Measurements from ENCODE around the gene PKP4.

PKP4 gene

DNA sequence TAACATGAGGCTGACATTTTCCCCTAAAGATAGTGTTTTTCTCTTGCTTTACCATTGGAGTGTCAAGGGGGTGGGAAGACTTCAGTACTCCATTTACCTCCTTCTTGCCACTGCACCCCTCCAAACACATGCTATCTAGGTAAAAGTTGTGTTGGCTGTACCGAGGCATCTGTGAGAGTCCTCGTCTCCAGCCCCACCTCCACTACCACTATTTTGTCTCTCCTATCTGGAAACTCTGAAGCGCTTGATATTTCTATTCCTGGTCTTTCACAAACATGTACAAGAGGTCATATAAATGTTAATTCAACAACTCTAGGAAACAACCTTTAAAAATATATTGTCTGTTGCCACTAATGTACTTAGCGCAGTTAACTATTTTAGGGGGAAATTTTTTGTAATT lies 132.6 kb downstream of the PKP4 start:
- no peak for DNase-seq (ENCODE audit: low read depth in 2 of 2)

DNA sequence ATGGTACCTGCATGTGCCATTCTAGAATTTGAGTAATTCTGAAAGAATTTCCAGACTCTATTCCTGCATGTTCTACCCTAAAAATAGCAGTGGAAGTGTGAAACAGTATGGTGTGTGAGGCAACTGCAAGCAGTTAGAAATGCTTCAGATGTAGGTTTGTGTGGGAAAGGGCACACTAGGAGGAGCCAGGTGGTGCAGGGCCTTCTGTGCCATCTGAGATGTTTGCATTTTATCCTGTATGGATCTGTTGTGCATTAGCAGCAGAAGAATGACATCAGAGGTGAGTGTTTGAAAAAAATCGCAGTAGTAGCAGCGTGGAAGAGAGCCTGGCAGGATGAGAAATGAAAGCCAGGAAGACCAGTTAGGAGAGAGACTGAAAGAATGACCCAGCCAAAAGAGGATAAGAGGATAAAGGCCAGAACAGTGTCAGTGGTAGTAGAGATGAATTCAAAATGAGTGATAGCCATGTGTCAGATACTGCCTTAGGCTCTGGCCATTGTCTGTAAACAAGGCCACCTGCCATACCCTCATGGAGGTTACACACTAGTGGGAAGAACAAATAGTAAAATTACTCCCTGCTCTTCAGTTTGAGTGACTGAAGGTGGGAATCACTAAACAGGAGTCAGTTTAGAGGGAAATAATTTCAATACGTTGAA lies 142.2 kb downstream of the PKP4 start:
- DNase-seq (ENCODE audit: low read depth in 2 of 2), result no peak

DNA sequence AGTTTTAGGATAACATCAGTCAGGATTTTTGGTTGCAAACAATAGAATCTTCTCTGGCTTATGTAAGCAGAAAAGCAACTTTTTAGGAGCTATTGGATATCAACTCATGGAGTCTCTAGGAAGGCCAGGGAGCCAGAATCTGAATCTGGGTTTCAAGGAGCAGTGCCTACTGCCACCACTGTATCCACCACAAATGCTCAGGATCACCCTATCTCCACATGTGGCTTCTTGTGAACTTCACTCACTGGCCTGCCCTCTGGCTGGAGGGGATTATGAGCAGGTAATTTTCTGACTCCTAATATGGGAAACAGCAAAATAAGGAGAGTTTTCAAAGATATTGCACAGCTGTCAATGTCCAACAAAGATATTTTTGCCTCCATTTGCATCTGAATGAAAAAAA lies 142.9 kb downstream of the PKP4 start:
- DNase-seq (ENCODE audit: low read depth in 2 of 2), result no peak

DNA sequence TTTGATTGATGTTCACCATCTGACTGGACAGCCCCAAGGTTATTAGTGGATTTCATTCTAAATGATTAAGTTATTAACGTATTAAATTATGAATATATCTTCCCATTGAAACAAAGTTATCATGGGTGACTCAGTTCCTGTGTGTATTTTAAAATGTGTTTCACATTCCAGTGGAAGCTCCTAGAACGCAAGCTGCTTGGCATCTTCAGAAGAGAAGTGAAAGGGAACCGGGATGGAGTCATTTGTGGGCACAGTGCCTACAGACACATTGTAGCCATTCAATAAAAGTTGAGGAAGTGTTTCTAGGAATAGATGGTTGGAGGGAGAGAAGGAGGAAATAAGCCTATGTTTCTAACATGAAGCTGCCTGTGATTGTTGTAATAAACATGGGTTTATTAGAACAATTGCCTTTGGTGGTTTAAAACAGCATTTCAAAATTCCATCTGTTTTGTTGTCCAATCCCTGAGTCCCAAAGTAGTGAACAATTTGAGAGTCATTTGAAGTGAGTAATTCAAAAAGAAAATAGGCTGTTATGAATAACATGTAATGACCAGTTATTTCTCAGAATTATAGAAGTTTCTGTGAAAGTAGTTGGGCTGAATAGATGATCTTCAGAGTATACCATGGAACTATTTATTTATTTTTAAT lies 143.5 kb downstream of the PKP4 start:
- no peak for DNase-seq (ENCODE audit: low read depth in 2 of 2)

DNA sequence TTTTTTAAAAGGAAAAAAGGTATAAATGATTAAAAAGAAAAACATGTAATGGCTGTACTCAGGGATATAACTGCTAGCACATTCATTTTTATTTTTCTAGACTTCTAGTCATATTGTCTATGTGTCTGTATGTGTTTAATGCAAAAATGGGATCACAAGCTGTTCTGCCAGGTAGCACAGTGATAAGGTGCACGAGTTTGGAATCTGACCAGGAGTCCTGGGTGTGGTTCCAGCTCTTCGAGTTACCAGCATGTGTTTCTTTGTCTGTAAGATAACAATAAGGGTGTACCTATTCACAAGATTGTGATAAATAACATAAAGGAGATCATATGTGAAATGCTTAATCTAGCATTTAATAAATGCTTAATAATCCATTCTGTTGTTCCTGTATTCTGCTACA lies 145.3 kb downstream of the PKP4 start:
- DNase-seq (ENCODE audit: low read depth in 2 of 2), result no peak

DNA sequence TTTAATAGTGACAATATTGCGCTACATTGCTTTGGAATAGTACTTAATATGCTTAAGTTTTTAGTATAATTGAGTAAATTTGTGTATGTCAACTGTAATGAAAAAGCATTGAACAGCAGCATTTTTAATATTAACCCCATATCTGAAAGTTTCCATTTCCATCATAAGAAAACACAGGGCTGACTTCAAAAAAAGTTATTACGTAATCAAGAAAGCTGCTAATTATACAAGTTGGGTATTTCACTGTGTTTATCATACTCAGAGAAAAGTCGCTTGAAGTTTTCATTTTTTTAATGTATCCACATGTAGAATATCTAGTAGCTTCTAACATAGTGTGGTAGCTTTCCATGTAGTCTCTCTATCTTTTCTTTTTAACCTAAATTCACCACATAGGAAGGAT lies 146.5 kb downstream of the PKP4 start:
- no peak for DNase-seq (ENCODE audit: low read depth in 2 of 2)

DNA sequence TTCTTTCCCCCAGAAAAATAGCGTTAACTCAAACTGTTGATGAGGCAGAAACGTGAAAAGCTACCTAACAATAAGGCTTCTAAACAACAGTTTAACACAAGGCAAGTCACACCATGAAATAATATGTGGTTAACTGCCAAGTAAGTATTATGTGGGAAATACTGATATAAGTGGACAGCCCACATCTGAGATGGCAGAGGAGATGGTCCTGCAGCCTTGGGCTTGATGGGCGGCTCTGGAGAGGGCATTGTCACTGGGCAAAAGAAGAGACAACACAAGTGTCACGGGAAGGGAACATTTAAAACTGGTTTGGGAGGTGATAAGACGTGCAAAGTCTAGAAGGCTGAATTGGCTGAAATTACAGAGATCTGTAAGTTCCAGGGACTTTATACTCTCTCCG lies 147.2 kb downstream of the PKP4 start:
- DNase-seq (ENCODE audit: low read depth in 2 of 2), result no peak

DNA sequence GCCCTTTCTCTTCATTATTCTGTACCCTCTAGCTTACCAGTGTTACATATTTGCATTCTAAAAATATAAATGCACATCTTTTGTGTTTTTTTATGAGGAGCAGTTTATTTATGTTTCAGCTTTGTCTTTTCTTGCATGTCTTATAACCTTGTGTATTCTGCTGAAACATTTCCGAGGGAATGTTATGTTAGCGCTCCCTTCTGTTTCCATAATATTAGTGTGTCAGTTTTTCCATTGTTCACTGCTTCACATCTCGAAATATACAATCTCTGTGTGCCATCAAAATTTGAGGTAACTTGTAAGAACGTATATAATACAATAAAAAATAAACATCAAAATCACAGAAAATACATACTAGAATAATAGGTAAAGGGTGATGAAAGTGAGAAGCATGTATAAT lies 153.3 kb downstream of the PKP4 start:
- DNase-seq (ENCODE audit: low read depth in 2 of 2), result no peak

DNA sequence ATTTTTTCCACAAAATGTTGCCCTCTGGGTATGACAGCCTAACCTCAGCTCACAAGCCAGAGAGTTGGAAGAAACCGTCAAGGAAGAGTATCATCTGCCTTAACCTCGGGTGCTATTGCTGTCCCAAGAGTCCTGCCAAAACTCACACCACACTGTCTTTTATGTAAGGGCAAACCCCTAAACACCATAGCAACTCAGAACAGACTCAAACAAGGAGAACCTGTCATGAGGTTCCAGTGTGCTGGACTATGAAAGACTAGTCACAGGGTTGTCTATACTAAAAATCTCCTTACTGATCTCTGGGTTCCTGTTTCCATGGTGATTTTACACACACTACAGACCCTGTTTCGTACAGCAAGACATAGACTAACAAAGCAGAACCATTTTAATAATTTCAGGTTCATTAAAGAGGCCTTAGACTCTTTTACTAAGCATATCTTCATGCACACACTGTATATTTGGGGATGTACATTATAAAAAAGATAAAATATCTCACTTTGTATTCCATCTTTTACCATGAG lies 159.8 kb downstream of the PKP4 start:
- DNase-seq (ENCODE audit: low read depth in 2 of 2), result no peak

DNA sequence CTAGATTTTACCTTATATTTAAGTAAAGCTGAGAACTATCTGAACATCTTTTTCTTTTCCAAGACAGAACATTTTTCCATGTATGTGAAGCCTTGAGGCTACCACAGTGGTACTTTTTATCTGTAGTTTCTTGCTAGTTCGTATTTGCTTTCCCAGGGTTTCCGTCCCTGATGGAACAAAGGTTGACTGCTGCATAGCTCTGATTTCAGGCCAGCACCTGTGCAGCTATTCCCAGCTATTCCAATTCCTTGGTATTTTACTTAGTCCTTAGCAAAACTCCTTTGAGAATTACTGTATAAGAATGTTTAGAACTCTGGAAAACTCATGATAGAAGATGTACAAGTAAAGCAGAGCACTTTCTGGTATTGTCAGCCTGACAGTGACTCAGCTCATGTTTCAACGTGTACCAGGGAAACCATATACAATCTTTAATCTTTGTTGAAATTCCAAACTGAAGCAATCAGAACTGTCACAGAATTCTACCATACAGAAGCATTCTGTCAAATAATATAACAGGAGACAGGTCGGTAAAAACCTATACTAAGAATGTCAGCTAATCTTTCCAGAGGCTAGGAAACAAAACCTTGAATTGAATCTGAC lies 162.2 kb downstream of the PKP4 start:
- no peak for DNase-seq (ENCODE audit: low read depth in 2 of 2)

DNA sequence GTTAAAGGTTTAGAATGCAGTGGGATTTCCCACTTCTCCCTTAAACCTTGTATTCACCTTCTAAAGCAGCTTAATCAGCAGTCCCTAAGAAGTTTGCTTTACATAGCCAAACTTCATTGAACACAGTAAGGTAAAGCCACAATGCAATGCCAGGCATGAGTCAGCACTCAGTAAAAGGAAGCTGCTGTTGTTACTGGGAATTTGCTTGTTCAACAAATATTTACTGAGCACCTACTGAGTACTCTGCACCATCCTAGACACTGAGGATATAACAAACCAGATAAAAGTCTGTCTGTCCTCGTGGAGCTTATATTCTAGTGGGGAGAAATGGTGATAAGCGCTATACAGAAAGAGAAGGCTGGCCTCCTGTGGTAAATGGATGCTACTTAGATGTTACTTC lies 162.7 kb downstream of the PKP4 start:
- DNase-seq (ENCODE audit: low read depth in 2 of 2), result no peak

DNA sequence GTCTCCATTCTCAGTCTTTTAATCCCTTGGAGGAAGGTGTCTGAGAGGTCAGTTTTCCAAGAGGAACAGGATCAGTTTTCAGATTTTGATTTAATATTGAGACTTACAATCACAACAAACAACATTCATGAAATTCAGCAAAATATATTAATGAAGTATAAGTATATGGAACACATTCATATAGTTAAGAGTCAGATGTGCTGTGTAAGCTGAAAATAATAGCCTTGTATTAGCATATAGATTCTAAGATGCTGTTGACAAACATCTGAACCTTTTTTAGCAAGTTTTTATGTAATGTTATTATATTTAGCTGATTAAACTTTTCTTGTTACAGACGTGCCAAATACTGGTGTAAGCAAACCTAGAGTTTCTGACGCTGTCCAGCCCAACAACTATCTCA lies 163.9 kb downstream of the PKP4 start:
- DNase-seq (ENCODE audit: low read depth in 2 of 2), result no peak

DNA sequence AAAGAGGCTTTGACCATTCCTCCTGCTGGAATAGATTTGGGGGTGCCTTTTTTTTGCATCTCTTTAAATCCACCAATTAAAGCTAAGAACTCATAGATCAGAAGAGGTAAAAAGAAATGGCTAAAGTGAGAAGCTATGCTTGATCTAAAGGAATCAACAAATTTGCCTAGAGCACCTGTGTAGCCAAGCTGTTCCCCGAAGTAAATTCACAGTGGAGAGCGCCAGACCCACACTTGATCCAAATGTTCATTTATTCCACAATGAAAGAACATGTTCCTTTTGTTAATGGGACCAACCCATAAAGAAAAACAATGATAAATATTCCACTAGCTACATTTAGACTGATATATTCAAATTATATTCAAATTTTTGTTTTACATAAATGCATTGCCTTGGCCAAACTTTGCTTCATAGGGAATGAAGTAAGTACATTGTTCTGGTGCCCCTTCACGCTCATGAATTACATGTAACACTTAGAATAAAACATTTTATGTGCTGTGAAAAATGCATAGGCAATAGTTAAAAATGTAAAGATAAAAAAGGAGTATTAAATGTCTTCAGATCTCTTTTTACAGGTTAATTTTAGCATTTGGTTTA lies 167.4 kb downstream of the PKP4 start:
- DNase-seq (ENCODE audit: low read depth in 2 of 2), result no peak

DNA sequence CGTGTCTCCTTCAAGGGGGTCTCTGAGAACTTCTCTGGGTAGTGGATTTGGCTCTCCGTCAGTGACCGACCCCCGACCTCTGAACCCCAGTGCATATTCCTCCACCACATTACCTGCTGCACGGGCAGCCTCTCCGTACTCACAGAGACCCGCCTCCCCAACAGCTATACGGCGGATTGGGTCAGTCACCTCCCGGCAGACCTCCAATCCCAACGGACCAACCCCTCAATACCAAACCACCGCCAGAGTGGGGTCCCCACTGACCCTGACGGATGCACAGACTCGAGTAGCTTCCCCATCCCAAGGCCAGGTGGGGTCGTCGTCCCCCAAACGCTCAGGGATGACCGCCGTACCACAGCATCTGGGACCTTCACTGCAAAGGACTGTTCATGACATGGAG lies 168.2 kb downstream of the PKP4 start:
- no peak for DNase-seq (ENCODE audit: low read depth in 2 of 2)

DNA sequence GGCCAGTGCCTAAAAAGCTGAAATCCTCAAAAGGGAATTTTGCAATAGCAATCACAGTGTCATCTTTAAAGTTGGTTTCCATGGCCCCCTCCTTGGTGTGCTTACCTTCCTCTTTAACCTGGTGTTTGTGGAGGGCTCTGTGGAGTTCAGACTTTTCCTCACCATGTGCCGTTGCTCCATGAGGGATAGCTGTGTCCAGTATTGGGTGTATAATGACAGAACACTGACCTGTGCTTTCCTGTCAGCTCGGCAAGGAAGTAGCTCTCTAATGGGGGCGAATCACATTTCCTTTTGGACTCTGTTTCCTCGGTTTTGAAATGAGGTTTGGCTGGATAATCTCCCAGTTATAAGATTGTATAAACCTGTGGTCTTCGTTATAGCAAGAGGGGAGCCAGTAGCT lies 172.4 kb downstream of the PKP4 start:
- DNase-seq (ENCODE audit: low read depth in 2 of 2), result no peak

DNA sequence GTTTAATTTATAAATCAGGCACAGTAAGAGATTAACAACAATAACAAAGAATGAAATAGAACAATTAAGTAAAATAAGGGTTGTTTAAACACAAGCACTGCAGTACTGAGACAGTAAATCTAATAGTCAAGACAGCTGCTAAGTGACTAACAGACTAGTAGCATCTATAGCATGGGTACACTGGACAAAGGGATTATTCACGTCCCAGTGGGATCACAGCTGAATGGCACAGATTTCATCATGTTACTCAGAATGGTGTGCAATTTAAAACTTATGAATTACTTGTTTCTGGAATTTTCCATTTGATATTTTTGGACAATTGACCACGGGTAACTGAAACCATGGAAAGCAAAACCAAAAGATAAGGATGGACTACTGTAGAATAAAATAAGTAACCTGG lies 176.5 kb downstream of the PKP4 start:
- DNase-seq (ENCODE audit: low read depth in 2 of 2), result no peak

DNA sequence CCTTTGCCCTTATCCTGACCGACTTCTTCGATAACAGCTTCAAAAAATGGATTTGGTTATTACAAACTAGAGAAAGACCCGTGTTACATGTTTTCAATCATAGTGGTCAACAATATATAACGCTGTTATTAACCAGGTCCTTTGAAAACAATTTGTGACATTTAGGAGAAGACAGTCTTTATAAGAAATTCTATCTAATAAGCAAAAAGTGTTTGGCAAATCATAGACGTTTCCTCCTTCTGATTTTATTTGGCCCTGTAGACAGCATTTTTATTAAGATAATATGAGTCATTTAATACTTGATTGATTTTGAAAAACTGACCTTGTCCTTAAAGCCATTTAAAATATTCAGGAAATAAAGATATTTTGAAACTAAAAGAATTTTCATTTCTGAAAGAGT lies 177.9 kb downstream of the PKP4 start:
- DNase-seq (ENCODE audit: low read depth in 2 of 2), result no peak

DNA sequence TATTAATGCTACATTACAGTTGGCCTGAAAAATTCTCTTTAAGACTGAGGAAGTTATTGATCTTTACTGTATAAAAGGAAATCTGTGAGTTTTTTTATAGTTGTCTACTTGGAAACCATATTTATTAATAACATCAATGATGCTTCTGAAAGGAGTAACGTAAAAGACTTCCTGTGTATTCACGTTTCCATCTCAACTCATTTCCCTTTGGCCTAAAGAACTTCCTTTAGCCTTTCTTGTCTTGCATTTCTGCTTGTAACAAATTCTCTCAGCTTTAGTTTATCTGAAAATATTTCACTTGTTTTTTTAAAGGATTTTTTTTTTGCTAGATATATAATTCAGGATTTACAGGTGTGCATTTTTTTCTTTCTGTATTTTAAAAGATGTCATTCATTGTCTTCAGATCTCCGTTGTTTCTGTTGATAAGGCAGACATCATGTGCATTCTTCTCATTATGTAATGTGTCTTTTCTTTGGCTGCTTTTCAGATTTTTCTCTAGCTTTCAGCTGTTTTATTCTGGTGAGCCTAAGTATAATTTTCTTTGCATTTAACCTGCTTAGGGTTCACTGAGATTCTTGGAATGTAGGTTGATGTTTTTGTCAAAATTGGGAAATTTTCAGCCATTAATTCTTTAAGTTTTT lies 179.3 kb downstream of the PKP4 start:
- DNase-seq (ENCODE audit: low read depth in 2 of 2), result no peak

DNA sequence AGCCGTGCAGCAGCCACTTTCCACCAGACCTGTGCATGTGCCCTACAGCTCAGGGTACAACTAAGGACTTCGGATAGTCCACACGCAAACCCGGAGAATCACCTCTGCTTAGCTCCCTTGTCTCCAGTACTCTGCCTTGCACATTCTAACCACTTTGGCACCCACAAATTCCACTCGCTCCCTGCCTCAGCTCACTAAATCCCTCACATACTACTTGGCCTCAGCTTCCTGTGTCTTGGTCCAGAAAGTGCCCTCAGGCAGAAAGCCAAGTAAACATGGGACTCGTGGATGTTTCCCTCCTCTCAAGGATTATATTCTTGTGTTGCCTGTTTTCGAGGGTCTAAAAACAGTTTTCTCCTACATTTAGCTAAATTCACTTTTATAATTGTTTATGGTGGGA lies 180.6 kb downstream of the PKP4 start:
- no peak for DNase-seq (ENCODE audit: low read depth in 2 of 2)

DNA sequence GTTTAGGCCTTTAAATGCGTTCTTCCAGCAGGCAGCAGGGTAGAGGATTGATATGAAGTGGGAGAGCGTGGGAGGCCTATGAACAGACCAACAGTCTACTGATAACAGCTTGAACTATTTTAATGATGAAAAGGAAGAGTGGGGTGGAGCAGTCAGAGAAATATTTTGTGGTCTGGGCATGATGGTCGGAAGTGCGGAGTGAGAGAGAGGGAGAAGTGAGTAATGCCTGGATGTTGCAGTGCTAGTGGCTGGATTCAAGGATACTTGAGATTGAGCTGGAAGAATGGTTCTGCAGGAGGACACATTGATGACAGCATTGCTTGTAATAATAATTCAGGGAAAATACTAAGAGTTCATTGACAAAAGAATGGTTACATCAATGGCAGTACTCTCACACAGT lies 187.4 kb downstream of the PKP4 start:
- DNase-seq (ENCODE audit: low read depth in 2 of 2), result no peak

DNA sequence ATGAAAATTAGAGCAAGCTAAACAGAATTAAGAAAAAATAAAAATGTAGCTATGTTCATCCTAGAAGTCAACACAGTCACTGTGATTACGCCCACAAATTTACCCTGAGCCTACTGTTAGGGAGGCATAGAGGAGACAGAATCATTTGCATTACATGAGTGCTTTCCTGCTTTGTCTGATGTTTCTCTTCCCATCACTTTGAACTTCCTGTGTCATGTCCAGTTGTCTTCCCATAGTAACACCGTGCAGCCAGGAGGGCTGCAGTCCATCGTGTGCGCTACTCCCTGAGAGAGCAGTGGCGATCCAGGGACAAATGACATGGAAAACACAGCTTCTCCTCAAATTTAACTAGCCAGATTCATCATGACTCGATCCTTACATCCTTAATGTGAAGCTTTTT lies 188.5 kb downstream of the PKP4 start:
- no peak for DNase-seq (ENCODE audit: low read depth in 2 of 2)

DNA sequence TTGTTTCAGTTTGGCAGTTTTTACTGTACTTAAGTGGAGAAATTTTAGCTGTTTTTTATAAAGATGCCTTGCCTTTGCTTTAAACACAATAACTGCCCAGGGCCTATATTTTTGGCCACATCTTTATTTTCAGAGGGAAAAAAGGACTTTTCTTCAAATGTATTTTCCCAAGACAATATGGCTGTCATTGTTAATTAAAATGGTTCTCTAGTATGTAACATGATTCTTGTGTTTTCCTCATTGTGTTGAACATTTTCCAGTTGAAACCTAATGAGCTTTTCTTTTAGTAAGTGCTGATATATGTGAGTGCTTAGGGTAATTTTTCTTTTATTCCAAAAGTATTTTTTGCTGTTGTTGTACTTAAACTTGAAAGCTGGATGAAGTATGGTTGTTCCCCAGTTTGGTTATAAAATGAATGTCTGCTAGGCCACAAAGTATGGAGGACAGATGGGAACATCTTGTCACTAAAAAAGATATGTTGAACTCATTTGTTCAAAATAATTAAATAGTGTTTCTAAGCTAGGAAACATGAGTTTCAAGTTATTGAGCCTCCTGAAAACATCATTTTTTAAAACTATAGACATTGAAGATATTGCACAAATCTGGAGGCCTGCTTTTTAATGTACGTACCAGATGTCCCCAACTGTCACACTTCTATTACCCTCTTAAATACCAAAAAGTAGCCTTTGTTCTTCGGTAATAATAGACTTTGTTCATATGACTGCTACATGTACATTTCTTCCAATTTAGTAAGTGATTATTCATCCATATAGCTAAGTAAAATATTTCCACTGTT lies 190.9 kb downstream of the PKP4 start:
- DNase-seq (ENCODE audit: low read depth in 2 of 2), result no peak
